OCI-LY1 (cell line): ENCODE results near the gene SLC25A34.

Experiments used
- H2AFZ ChIP-seq: fragments of 200-600 bp; sonication (generic), shearing (Covaris generic); 2 replicates; pipeline ENCODE4 v1.6.0; 2014; ENCODE audit warnings: antibody characterized with exemption, mild to moderate bottlenecking, low read length
- H3F3A ChIP-seq: fragments of 200-600 bp; sonication (generic), shearing (Covaris generic); 2 replicates; pipeline ENCODE4 v1.6.0; 2014; ENCODE audit warnings: mild to moderate bottlenecking, antibody characterized with exemption, low read length, moderate library complexity; ENCODE audit not compliant: insufficient read depth
- H3K27ac ChIP-seq: fragments of 200-600 bp; sonication (generic); 2 replicates; pipeline ENCODE4 v1.5.1; 2014; ENCODE audit warnings: low read length, mixed run types, mild to moderate bottlenecking, low read depth; ENCODE audit not compliant: poor library complexity, severe bottlenecking
- H3K27me3 ChIP-seq: fragments of 200-600 bp; sonication (generic); 2 replicates; pipeline ENCODE4 v1.6.0; 2014; ENCODE audit warnings: antibody characterized with exemption, mild to moderate bottlenecking, low read length, moderate library complexity; ENCODE audit not compliant: insufficient read depth
- H3K36me3 ChIP-seq: fragments of 200-600 bp; sonication (generic); 2 replicates; pipeline ENCODE4 v1.6.1; 2014; ENCODE audit warnings: mild to moderate bottlenecking, antibody characterized with exemption, low read length, moderate library complexity, mixed read lengths; ENCODE audit not compliant: insufficient read depth
- H3K4me1 ChIP-seq: fragments of 200-600 bp; sonication (generic); 2 replicates; pipeline ENCODE4 v1.5.1; 2014; ENCODE audit warnings: mild to moderate bottlenecking, low read length, moderate library complexity; ENCODE audit not compliant: insufficient read depth, severe bottlenecking
- H3K4me2 ChIP-seq: fragments of 200-600 bp; sonication (generic), shearing (Covaris generic); 2 replicates; pipeline ENCODE4 v1.6.1; 2014; ENCODE audit warnings: low read length
- H3K4me3 ChIP-seq: fragments of 200-600 bp; sonication (generic); 2 replicates; pipeline ENCODE4 v1.5.1; 2014; ENCODE audit warnings: low read length, low read depth, mild to moderate bottlenecking, mixed read lengths; ENCODE audit not compliant: poor library complexity, severe bottlenecking
- H3K79me2 ChIP-seq: fragments of 200-600 bp; shearing (Covaris generic); 2 replicates; pipeline ENCODE4 v1.6.1; 2016; ENCODE audit warnings: mixed run types, low read length, mixed read lengths; ENCODE audit not compliant: insufficient read depth
- H3K9ac ChIP-seq: fragments of 200-600 bp; sonication (generic), shearing (Covaris generic); 2 replicates; pipeline ENCODE4 v1.6.1; 2014; ENCODE audit warnings: mild to moderate bottlenecking, low read length, mixed read lengths
- H3K9me2 ChIP-seq: fragments of 200-600 bp; sonication (generic), shearing (Covaris generic); 2 replicates; pipeline ENCODE4 v1.6.1; 2014; ENCODE audit warnings: low read depth, mild to moderate bottlenecking, low read length, mixed read lengths
- H3K9me3 ChIP-seq: fragments of 200-600 bp; shearing (Covaris generic); 2 replicates; pipeline ENCODE4 v1.6.1; 2014; ENCODE audit warnings: low read length, mixed read lengths
- H4K20me1 ChIP-seq: fragments of 200-600 bp; sonication (generic), shearing (Covaris generic); 2 replicates; pipeline ENCODE4 v1.6.0; 2016; ENCODE audit warnings: mild to moderate bottlenecking, low read length; ENCODE audit not compliant: insufficient read depth
- CTCF ChIP-seq: fragments of 200-600 bp; sonication (generic), shearing (Covaris generic); IDR thresholded peaks from 2 replicates; pipeline ENCODE4 v1.5.1; 2017; ENCODE audit warnings: mild to moderate bottlenecking, antibody characterized with exemption, low read length, moderate library complexity, mixed read lengths
- EZH2 ChIP-seq: fragments of 200-600 bp; sonication (generic), shearing (Covaris generic); IDR thresholded peaks from 2 replicates; pipeline ENCODE4 v1.8.0; 2017; ENCODE audit warnings: borderline replicate concordance, mixed run types, mild to moderate bottlenecking, antibody characterized with exemption, low read length, moderate library complexity, mixed read lengths

Gene SLC25A34

GRCh38 chr1:15757016-15757543 lies 21.0 kb downstream of the SLC25A34 start:
- no peak overlapping the region for H2AFZ ChIP-seq
- H3K4me2 ChIP-seq: no peak overlapping the region
- TF ChIP-seq EZH2: no peak
- TF ChIP-seq CTCF: no peak
- H4K20me1 ChIP-seq: no peaks in the 10 kb centered on the region
- H3K79me2 ChIP-seq: no peaks in the 10 kb centered on the region
- no peaks in the 10 kb centered on the region for H3K36me3 ChIP-seq
- H3K9ac ChIP-seq: no peak overlapping the region
- H3K27me3 ChIP-seq: peaks cover 3% of the 10 kb centered on the region; the same call in 1 of the 2 replicates
- no peaks in the 10 kb centered on the region for H3F3A ChIP-seq
- no peaks in the 10 kb centered on the region for H3K9me3 ChIP-seq
- no peaks in the 10 kb centered on the region for H3K9me2 ChIP-seq
- H3K27ac ChIP-seq: no peak overlapping the region
- H3K4me1 ChIP-seq: no peaks in the 10 kb centered on the region
- no peak overlapping the region for H3K4me3 ChIP-seq

GRCh38 chr1:15757575-15758342 lies 21.7 kb downstream of the SLC25A34 start:
- Histone ChIP-seq H2AFZ (no peak overlapping the region), H3K27me3 (peaks cover 3% of the 10 kb centered on the region; the same call in 1 of the 2 replicates), H3K79me2 (no peaks in the 10 kb centered on the region), H3K36me3 (no peaks in the 10 kb centered on the region), H4K20me1 (no peaks in the 10 kb centered on the region), H3K4me2 (no peak overlapping the region), H3F3A (no peaks in the 10 kb centered on the region), H3K9me2 (no peaks in the 10 kb centered on the region), H3K9me3 (no peaks in the 10 kb centered on the region), H3K4me1 (no peaks in the 10 kb centered on the region), H3K9ac (no peak overlapping the region), H3K27ac (no peak overlapping the region), H3K4me3 (no peak overlapping the region)
- no peak for TF ChIP-seq CTCF
- no peak for TF ChIP-seq EZH2

GRCh38 chr1:15758343-15758931 lies 22.4 kb downstream of the SLC25A34 start, which contains the start of gene FBLIM1:
FBLIM1 (plus strand) TSS chr1:15758795; CDS start chr1:15764984, 6,189 bp downstream.
- no peak within 1 kb of the TSS for H3K9ac ChIP-seq
- no peaks in the 10 kb centered on the region for H3K4me1 ChIP-seq
- no peaks in the 10 kb centered on the region for H3K79me2 ChIP-seq
- no peak within 1 kb of the TSS for H3K4me2 ChIP-seq
- H3K27me3 ChIP-seq: peaks cover 3% of the 10 kb centered on the region; the same call in 1 of the 2 replicates
- no peak for TF ChIP-seq EZH2
- TF ChIP-seq CTCF: no peak
- no peaks in the 10 kb centered on the region for H4K20me1 ChIP-seq
- no peak within 1 kb of the TSS for H3K4me3 ChIP-seq
- H3K9me3 ChIP-seq: no peaks in the 10 kb centered on the region
- H2AFZ ChIP-seq: no peak within 1 kb of the TSS
- no peaks in the 10 kb centered on the region for H3K9me2 ChIP-seq
- H3F3A ChIP-seq: no peaks in the 10 kb centered on the region
- H3K36me3 ChIP-seq: no peaks in the 10 kb centered on the region
- H3K27ac ChIP-seq: no peak within 1 kb of the TSS
